Activated gamma-delta T cell treated with Interleukin-2 at 50 U/mL for 16 hours (primary cell): ENCODE measurements around the gene NAA16.
A peak's percentile ranks its signal among the peaks of the same experiment; 100 is the strongest.
"Not testable (repeated sequence)": the region's sequence is repeated elsewhere in the genome, so short reads cannot be mapped to it uniquely, and the experiment has no call there.

Experiments used
- DNase-seq: peaks from one replicate; pipeline ENCODE4 v3.0.0-alpha.2; 2020

NAA16 gene

GRCh38 chr13:41310963-41311405 lies at the start of gene NAA16:
Gene NAA16, plus strand, starts transcription at chr13:41311267. Its CDS starts 262 bp downstream, at chr13:41311529.
- DNase-seq = peak; percentile 93

- peak; percentile 77 for DNase-seq
These were observed 47.7 kb upstream of the NAA16 start, which contains the start of gene MTRF1 for GRCh38 chr13:41263261-41263971. Gene MTRF1, minus strand, starts transcription at chr13:41263576. Its CDS starts 2,669 bp downstream, at chr13:41260907.

- DNase-seq = no peak
These were observed 44.0 kb upstream of the NAA16 start for GRCh38 chr13:41267106-41267505.

GRCh38 chr13:41268764-41269163 lies 42.3 kb upstream of the NAA16 start:
- DNase-seq = no peak

GRCh38 chr13:41271456-41272285 lies 39.4 kb upstream of the NAA16 start:
- DNase-seq = no peak

- DNase-seq = no peak
These were observed 37.1 kb upstream of the NAA16 start for GRCh38 chr13:41273831-41274441.

GRCh38 chr13:41274881-41275280 lies 36.2 kb upstream of the NAA16 start:
- DNase-seq = no peak

GRCh38 chr13:41276824-41277223 lies 34.2 kb upstream of the NAA16 start:
- no peak for DNase-seq

GRCh38 chr13:41279156-41279555 lies 31.9 kb upstream of the NAA16 start:
- not testable (repeated sequence) for DNase-seq

- DNase-seq = no peak
These were observed 28.9 kb upstream of the NAA16 start for GRCh38 chr13:41282129-41282571.

- no peak for DNase-seq
These were observed 26.4 kb upstream of the NAA16 start for GRCh38 chr13:41284512-41285288.

- DNase-seq = no peak
These were observed 24.7 kb upstream of the NAA16 start for GRCh38 chr13:41286370-41286769.

- no peak for DNase-seq
These were observed 21.6 kb upstream of the NAA16 start for GRCh38 chr13:41289463-41289881.

- no peak for DNase-seq
These were observed 19.8 kb upstream of the NAA16 start for GRCh38 chr13:41291246-41291645.

- DNase-seq = no peak
These were observed 17.8 kb upstream of the NAA16 start for GRCh38 chr13:41293272-41293671.

GRCh38 chr13:41294914-41295313 lies 16.2 kb upstream of the NAA16 start:
- DNase-seq = no peak

- DNase-seq = no peak
These were observed 15.1 kb upstream of the NAA16 start for GRCh38 chr13:41295973-41296372.

- DNase-seq = no peak
These were observed 14.0 kb upstream of the NAA16 start for GRCh38 chr13:41296879-41297646.

- DNase-seq = no peak
These were observed 11.6 kb upstream of the NAA16 start for GRCh38 chr13:41299316-41300094.

- DNase-seq = no peak
These were observed 8.3 kb upstream of the NAA16 start for GRCh38 chr13:41302743-41303142.

GRCh38 chr13:41304551-41304950 lies 6.5 kb upstream of the NAA16 start:
- no peak for DNase-seq
